Neural crest cell (in vitro differentiated cells): Measurements from ENCODE around the gene RUNDC3A. TPM values are rescaled to one million over a fixed set of nuclear protein-coding genes. Genes with fewer than 3 reads are reported as not detected.
A peak's percentile ranks its signal among the peaks of the same experiment; 100 is the strongest.

Experiments used
- DNase-seq: peaks from one replicate; pipeline ENCODE4 v3.0.0; 2021; ENCODE audit warnings: low read depth, mixed read lengths, low spot score
- H3K27ac Mint-ChIP-seq: one replicate; pipeline ENCODE4 v1.8.0; 2021; ENCODE audit warnings: mild to moderate bottlenecking, mixed read lengths; ENCODE audit not compliant: unreplicated experiment
- H3K27me3 Mint-ChIP-seq: 2 replicates; pipeline ENCODE4 v1.8.0; 2021; ENCODE audit warnings: low read depth, mild to moderate bottlenecking, mixed read lengths
- H3K36me3 Mint-ChIP-seq: 2 replicates; pipeline ENCODE4 v1.8.0; 2021; ENCODE audit warnings: low read depth, mild to moderate bottlenecking, mixed read lengths
- H3K4me1 Mint-ChIP-seq: 2 replicates; pipeline ENCODE4 v1.8.0; 2021; ENCODE audit warnings: mixed read lengths
- H3K4me3 Mint-ChIP-seq: one replicate; pipeline ENCODE4 v1.8.0; 2021; ENCODE audit warnings: mild to moderate bottlenecking, mixed read lengths
- H3K9me3 Mint-ChIP-seq: 2 replicates; pipeline ENCODE4 v1.8.0; 2021; ENCODE audit warnings: mixed read lengths
- CTCF ChIP-seq: fragments of 200-600 bp; sonication (generic); conservative IDR thresholded peaks from 2 replicates; pipeline ENCODE4 v1.5.0; 2021; ENCODE audit warnings: antibody characterized with exemption, mild to moderate bottlenecking
- total RNA-seq: library from RNA; stranded (reverse); gene quantifications from 2 replicates; pipeline ENCODE4 v1.2.1, GENCODE V29; 2021

Gene RUNDC3A
- total RNA-seq, 1 donor from 2014 or later: 12.9 TPM

GRCh38 chr17:44358066-44358465 is 49.7 kb downstream of the RUNDC3A start:
- peaks cover under 1% of the 10 kb centered on the region for H3K36me3 Mint-ChIP-seq
- peaks cover 20% of the 10 kb centered on the region for H3K4me1 Mint-ChIP-seq
- TF ChIP-seq CTCF: no peak
- peak overlapping the region; percentile 64 for H3K4me3 Mint-ChIP-seq
- peaks cover 2% of the 10 kb centered on the region for H3K27me3 Mint-ChIP-seq
- DNase-seq: no peak
- no peaks in the 10 kb centered on the region for H3K9me3 Mint-ChIP-seq
- no peak overlapping the region for H3K27ac Mint-ChIP-seq

GRCh38 chr17:44359006-44359405 is 50.6 kb downstream of the RUNDC3A start:
- no peak for TF ChIP-seq CTCF
- no peak overlapping the region for H3K27ac Mint-ChIP-seq
- H3K27me3 Mint-ChIP-seq: no peaks in the 10 kb centered on the region
- H3K4me1 Mint-ChIP-seq: peaks cover 18% of the 10 kb centered on the region
- no peak for DNase-seq
- H3K4me3 Mint-ChIP-seq: peak overlapping the region; percentile 23
- H3K36me3 Mint-ChIP-seq: no peaks in the 10 kb centered on the region
- H3K9me3 Mint-ChIP-seq: no peaks in the 10 kb centered on the region

GRCh38 chr17:44359458-44360143 is 51.2 kb downstream of the RUNDC3A start:
- DNase-seq: no peak
- Mint-ChIP-seq H3K27ac (no peak overlapping the region), H3K9me3 (no peaks in the 10 kb centered on the region), H3K4me3 (peak overlapping the region; percentile 23), H3K27me3 (peaks cover 2% of the 10 kb centered on the region), H3K36me3 (no peaks in the 10 kb centered on the region), H3K4me1 (peaks cover 18% of the 10 kb centered on the region)
- TF ChIP-seq CTCF: no peak

GRCh38 chr17:44360144-44360533 is 51.7 kb downstream of the RUNDC3A start:
- Mint-ChIP-seq H3K27ac (no peak overlapping the region), H3K4me1 (peaks cover 18% of the 10 kb centered on the region), H3K4me3 (peak overlapping the region; percentile 78), H3K27me3 (peaks cover 7% of the 10 kb centered on the region), H3K36me3 (no peaks in the 10 kb centered on the region), H3K9me3 (no peaks in the 10 kb centered on the region)
- TF ChIP-seq CTCF: no peak
- DNase-seq: no peak

GRCh38 chr17:44360826-44361225 is 52.4 kb downstream of the RUNDC3A start:
- peaks cover 13% of the 10 kb centered on the region for H3K27me3 Mint-ChIP-seq
- TF ChIP-seq CTCF: no peak
- no peaks in the 10 kb centered on the region for H3K36me3 Mint-ChIP-seq
- H3K4me1 Mint-ChIP-seq: peaks cover 18% of the 10 kb centered on the region
- peak overlapping the region; percentile 78 for H3K4me3 Mint-ChIP-seq
- no peaks in the 10 kb centered on the region for H3K9me3 Mint-ChIP-seq
- peak overlapping the region; percentile 43 for H3K27ac Mint-ChIP-seq
- no peak for DNase-seq
